ENCODE measurements around the gene SEMA6B. TPM values are rescaled to one million over a fixed set of nuclear protein-coding genes. Genes with fewer than 3 reads are reported as not detected.

Gene SEMA6B
- total and polyA plus RNA-seq, 2 donors (not counting 1 experiment from before 2014, with no cell fraction given), result 0.42 TPM; not detected in 1

- H3K4me2 ChIP-seq (replicated peaks; ENCODE audit: low read depth, low read length, poor library complexity, severe bottlenecking), result no peak overlapping the region
- ChIA-PET CTCF (interaction anchor here (0.6 to 7.0 kb wide), 7 partner anchors 11 to 254 kb away, joined by 3 to 89 read pairs (median 4); partner anchors contain the start of gene PLIN5), POLR2A (no interaction called here)
- DNase-seq, result peak; percentile 42
- peaks cover 0 to 10% (median 0%) of the 10 kb centered on the region in 3 donors for H3K9me3 ChIP-seq (ENCODE audit: control extremely low read depth in 1 of 3, control insufficient read depth in 2 of 3, insufficient read depth in 1 of 3, low read length in 2 of 3)
- H4K20me1 ChIP-seq (ENCODE audit: control insufficient read depth, insufficient read depth, low read length, poor library complexity, severe bottlenecking), result no peaks in the 10 kb centered on the region
- H3K27me3 ChIP-seq (replicated peaks in 1 of 4; ENCODE audit: control extremely low read depth in 1 of 4, control insufficient read depth in 3 of 4, insufficient read depth in 4 of 4, low read length in 3 of 4), result no peaks in the 10 kb centered on the region
- ATAC-seq (ENCODE audit: low read depth), result no peak
- Mint-ChIP-seq H3K27me3 (peaks cover 7% of the 10 kb centered on the region), H3K4me1 (no peaks in the 10 kb centered on the region), H3K27ac (no peak overlapping the region), H3K4me3 (no peak overlapping the region), H3K9me3 (ENCODE audit: insufficient read depth) (no peaks in the 10 kb centered on the region)
- TF ChIP-seq, protein P1, sequence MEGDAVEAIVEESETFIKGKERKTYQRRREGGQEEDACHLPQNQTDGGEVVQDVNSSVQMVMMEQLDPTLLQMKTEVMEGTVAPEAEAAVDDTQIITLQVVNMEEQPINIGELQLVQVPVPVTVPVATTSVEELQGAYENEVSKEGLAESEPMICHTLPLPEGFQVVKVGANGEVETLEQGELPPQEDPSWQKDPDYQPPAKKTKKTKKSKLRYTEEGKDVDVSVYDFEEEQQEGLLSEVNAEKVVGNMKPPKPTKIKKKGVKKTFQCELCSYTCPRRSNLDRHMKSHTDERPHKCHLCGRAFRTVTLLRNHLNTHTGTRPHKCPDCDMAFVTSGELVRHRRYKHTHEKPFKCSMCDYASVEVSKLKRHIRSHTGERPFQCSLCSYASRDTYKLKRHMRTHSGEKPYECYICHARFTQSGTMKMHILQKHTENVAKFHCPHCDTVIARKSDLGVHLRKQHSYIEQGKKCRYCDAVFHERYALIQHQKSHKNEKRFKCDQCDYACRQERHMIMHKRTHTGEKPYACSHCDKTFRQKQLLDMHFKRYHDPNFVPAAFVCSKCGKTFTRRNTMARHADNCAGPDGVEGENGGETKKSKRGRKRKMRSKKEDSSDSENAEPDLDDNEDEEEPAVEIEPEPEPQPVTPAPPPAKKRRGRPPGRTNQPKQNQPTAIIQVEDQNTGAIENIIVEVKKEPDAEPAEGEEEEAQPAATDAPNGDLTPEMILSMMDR (IDR thresholded peaks at IDR 0.05), result peak; percentile 53
- TF ChIP-seq EZH2 (IDR thresholded peaks at IDR 0.05; ENCODE audit: borderline replicate concordance, insufficient read depth, low read depth, low read length, poor library complexity, severe bottlenecking), result no peak
- WGBS (ENCODE audit: insufficient coverage), result 77% methylated on average over 51 of the region's 53 CpGs
- intact Hi-C loops (cut with micrococcal nuclease), result no loop called here
- H2AFZ ChIP-seq (ENCODE audit: insufficient read depth, low read depth, low read length, poor library complexity, severe bottlenecking), result no peak overlapping the region
- no peak overlapping the region for H3K4me3 ChIP-seq (ENCODE audit: control extremely low read depth in 1 of 5, extremely low read depth in 1 of 5, insufficient read depth in 1 of 5, low read depth in 2 of 5, low read length in 4 of 5)
- no peaks in the 10 kb centered on the region for H3K36me3 ChIP-seq (replicated peaks in 1 of 2; ENCODE audit: control extremely low read depth in 1 of 2, control insufficient read depth in 1 of 2, extremely low read depth in 1 of 2, insufficient read depth in 2 of 2, low read length in 1 of 2)
- H3K9ac ChIP-seq (ENCODE audit: low read length), result no peak overlapping the region
- no peaks in the 10 kb centered on the region for H3K4me1 ChIP-seq (ENCODE audit: control insufficient read depth in 2 of 2, insufficient read depth in 2 of 2, low read length in 2 of 2)
- H3K27ac ChIP-seq (ENCODE audit: low read length in 2 of 2), result no peak overlapping the region
- H3K79me2 ChIP-seq (ENCODE audit: control insufficient read depth, insufficient read depth, low read length), result no peaks in the 10 kb centered on the region
Measured at GRCh38 chr19:4523306-4524110, 36.0 kb downstream of the SEMA6B start.

Measured in B cell (primary cell).